Hematopoietic multipotent progenitor cell treated with erythropoietin and hydrocortisone succinate and interleukin-3 and kit ligand, for 4 days (in vitro differentiated cells): ENCODE results near the gene NEB.

ENCODE experiments used
- DNase-seq: peaks from one replicate; pipeline ENCODE4 v3.0.0-alpha.2; 2015

NEB gene

GRCh38 chr2:151688719-151689118 lies 45.6 kb downstream of the NEB start:
- peak; percentile 34 for DNase-seq

- no peak for DNase-seq
These were observed 51.7 kb downstream of the NEB start for GRCh38 chr2:151682459-151683003.

GRCh38 chr2:151681051-151681450 lies 53.2 kb downstream of the NEB start:
- no peak for DNase-seq

GRCh38 chr2:151679994-151680393 lies 54.3 kb downstream of the NEB start:
- DNase-seq = no peak

- DNase-seq = no peak
These were observed 55.4 kb downstream of the NEB start for GRCh38 chr2:151678849-151679248.

- DNase-seq = no peak
These were observed 61.3 kb downstream of the NEB start for GRCh38 chr2:151673016-151673415.

GRCh38 chr2:151672277-151672676 lies 62.0 kb downstream of the NEB start:
- no peak for DNase-seq

- DNase-seq = no peak
These were observed 63.3 kb downstream of the NEB start for GRCh38 chr2:151670846-151671597.

- no peak for DNase-seq
These were observed 63.9 kb downstream of the NEB start for GRCh38 chr2:151670346-151670745.

GRCh38 chr2:151669585-151670081 lies 64.6 kb downstream of the NEB start:
- peak; percentile 20 for DNase-seq

GRCh38 chr2:151668737-151669136 lies 65.5 kb downstream of the NEB start:
- DNase-seq = no peak

GRCh38 chr2:151665959-151666358 lies 68.3 kb downstream of the NEB start:
- no peak for DNase-seq

GRCh38 chr2:151664520-151664919 lies 69.8 kb downstream of the NEB start:
- DNase-seq = no peak

- no peak for DNase-seq
These were observed 72.7 kb downstream of the NEB start for GRCh38 chr2:151661625-151662024.

- no peak for DNase-seq
These were observed 76.2 kb downstream of the NEB start for GRCh38 chr2:151658081-151658480.

- DNase-seq = no peak
These were observed 76.6 kb downstream of the NEB start for GRCh38 chr2:151657667-151658076.

- no peak for DNase-seq
These were observed 78.4 kb downstream of the NEB start for GRCh38 chr2:151655663-151656398.

- DNase-seq = peak; percentile 42
These were observed 79.4 kb downstream of the NEB start for GRCh38 chr2:151654891-151655290.

- no peak for DNase-seq
These were observed 80.2 kb downstream of the NEB start for GRCh38 chr2:151654085-151654484.

- DNase-seq = peak; percentile 54
These were observed 83.0 kb downstream of the NEB start for GRCh38 chr2:151651274-151651673.

- no peak for DNase-seq
These were observed 83.8 kb downstream of the NEB start for GRCh38 chr2:151650456-151650855.

GRCh38 chr2:151649966-151650365 lies 84.3 kb downstream of the NEB start:
- DNase-seq = peak; percentile 29

- DNase-seq = no peak
These were observed 84.9 kb downstream of the NEB start for GRCh38 chr2:151649400-151649799.

GRCh38 chr2:151646512-151646911 lies 87.8 kb downstream of the NEB start:
- DNase-seq = peak; percentile 31
